ENCODE measurements around the gene VILL.

- TF ChIP-seq GATA2 (IDR thresholded peaks at IDR 0.05; ENCODE audit: low read depth, low read length) (no peak), GATA3 (IDR thresholded peaks at IDR 0.05; ENCODE audit: low read depth, low read length) (no peak)
Observed at GRCh38 chr3:38046821-38047220, 56.2 kb downstream of the VILL start.

Measured in SH-SY5Y (cell line).